ENCODE data around the gene TNNI3. TPM values are rescaled to one million over a fixed set of nuclear protein-coding genes. Genes with fewer than 3 reads are reported as not detected.
"Not testable (repeated sequence)": the region's sequence is repeated elsewhere in the genome, so short reads cannot be mapped to it uniquely, and the experiment has no call there.

Gene TNNI3
- not detected for total RNA-seq

DNA sequence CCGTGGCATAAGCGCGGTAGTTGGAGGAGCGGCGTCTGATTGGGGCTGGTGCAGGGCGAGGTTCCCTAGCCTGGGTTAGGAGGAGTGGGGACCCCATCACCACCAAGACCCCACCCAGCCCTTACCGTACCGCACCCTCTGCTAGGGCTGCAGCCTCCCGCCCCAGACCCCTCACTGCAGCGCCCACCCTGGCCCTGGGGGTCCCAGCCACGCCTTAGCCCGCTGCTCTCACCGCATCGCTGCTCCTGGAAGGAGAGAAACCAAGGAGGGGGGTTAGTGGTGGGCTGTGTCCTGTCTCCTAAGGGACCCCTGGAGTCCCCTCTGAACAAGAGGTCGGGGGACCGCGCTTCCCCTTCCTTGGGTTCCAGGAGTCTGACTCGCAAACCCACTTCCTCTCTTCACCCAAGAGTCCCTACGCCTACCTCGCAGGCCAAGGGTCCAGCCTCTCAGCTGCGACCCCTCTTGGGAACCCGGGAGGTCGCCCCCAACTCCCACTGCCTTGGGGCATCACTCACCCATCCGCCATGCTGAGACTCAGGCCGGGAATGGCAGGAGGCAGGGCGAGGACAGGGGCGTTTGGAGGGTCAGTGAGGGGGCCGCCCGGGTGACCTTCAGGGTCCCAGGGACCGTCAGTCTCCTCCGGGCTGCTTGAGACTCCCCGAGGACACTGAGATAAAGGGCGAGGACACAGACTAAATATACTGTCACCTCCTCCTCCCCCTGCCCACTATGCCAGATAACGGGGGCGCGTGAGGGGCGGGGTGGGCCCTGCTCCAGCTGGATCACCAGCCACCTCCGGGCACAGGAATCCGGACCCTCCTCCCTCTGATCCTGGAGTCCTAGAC lies at the start of gene TNNI3:
TSS of gene TNNI3 (minus strand) at position 669 of the 845 bp plus-strand sequence. CDS start at position 526, 143 bp downstream.
- POLR2A ChIA-PET, result no interaction called here
- CTCF ChIA-PET, result no interaction called here

DNA sequence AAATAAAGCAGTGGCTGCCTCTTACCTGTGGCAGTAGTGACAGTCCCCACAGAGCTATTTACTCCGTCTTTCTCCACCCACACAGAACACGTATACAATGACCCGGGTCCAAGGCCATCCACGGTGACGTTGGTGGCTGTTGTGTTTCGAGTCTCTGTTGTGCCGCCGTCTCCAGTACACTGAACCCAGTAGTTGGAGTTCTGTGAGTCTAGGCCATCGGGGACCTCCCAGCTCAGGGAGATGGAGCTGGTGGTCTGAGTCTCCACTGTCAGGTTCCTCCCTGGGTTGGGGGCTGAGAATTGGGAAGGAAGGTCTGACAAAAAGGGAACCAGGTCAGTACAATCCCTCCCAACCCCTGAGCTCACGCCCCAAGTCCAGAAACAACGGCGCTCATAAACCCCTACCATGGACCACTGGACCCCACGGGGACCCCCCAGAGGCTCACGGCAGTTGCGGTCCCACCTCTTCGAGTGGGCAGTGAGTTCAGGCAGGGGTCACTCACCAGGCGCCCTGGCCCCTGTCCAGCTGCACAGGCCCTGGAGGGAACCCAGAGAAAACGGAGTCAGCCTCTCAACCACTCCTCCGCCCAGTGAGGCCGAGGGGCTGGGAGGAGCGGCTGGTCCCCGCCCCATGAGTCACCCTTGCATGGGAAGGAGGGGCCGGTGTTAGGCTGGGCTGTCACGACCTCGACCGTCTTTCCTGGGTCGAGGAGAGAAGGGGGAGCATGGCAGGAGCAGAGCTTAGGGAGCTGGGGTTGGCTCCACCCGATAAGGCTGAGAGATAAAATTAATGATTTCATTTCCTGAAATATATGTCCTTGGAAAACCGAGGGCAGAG lies 49.4 kb upstream of the TNNI3 start:
- POLR2A ChIA-PET, result no interaction called here
- CTCF ChIA-PET, result no interaction called here

DNA sequence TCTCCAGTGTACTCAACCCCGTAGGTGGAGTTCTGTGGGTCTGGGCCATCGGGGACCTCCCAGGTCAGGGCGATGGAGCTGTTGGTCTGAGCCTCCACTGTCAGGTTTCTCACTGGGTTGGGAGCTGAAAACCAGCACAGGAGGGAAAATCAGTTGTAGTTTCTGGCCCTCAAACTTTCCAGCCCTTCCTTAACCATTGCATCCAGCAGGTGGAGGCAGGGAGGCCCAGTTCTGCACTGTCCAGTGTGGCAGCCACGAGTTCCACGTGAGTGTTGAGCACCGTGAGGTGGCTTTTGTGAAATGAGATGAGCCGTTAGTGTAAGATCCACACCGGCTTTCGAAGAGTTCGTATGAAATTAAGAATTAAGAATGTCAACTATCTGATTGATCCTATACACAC lies 44.7 kb upstream of the TNNI3 start:
- CTCF ChIA-PET, POLR2A ChIA-PET: not testable (repeated sequence)

DNA sequence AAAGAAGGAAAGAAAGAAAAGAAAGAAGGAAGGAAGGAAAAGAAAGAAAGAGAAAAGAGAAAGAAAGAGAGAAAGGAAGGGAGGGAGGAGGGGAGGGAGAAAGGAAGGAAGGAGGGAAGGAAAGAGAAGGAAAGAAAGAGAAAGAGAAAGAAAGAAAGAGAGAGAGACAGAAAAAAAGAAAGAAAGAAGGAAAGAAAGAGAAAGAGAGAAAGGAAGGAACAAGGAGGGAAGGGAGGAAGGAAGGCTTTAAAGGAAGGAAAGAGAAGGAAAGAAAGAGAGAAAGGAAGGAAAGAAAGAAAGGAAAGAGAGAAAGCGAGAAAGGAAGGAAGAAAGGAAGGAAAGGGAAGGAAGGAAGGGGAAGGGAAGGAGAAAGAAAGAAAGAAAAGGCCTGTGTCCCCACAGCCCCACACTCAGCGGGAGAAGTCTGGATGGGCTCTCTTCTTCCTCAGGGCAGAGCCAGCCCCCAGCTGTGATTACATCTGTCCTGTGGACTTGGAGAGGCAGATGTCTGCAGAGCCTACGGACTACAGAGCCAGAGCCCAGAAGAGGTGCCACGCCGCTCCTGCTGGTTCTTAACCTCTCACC lies 42.2 kb upstream of the TNNI3 start:
- ChIA-PET POLR2A (no interaction called here), CTCF (no interaction called here)

DNA sequence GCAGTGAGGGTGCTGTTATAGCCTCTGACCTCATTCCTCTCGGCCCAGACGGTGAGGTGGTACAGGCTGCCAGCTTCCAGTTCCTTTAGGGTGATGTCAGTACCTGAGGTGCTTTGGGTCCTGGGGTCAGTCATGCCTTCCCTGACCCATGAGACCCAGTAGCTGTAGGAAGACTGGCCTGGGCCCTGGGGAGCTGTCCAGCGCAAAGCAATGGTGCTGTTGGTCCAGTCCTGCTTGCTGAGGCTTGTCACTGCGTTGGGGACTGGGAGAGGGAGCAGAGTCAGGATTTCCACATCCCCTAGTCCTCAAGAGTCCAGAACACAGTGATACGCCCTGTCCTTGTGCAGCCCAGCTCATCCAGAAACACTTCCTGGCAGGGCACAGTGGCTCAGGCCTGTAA lies 41.1 kb upstream of the TNNI3 start:
- CTCF ChIA-PET, result no interaction called here
- POLR2A ChIA-PET, result interaction anchor here (0.9 kb wide), 1 partner anchor 38 kb away, joined by 3 read pairs; no protein-coding TSS in a partner anchor

DNA sequence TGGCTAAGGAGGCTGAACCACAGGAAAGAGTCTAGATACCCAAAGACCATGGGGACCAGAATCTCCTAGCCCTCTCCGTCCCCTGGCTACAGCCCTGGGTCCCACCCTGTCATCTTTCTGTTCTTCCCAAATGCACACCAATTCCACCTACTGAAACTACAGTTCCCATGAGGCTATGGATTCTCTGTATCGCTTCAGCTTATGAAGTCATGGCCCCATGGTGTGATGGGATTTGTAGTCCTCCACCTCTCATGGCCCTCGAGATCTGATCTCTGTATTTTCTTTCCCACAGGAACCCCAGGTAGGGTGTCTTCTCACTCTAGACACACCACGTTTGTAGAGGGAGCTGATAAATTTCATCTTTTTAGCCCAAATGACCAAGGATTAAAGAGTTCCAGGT lies 40.0 kb upstream of the TNNI3 start:
- ChIA-PET POLR2A (no interaction called here), CTCF (interaction anchor here (1.1 kb wide), 1 partner anchor 270 kb away, joined by 3 read pairs; no protein-coding TSS in a partner anchor)

DNA sequence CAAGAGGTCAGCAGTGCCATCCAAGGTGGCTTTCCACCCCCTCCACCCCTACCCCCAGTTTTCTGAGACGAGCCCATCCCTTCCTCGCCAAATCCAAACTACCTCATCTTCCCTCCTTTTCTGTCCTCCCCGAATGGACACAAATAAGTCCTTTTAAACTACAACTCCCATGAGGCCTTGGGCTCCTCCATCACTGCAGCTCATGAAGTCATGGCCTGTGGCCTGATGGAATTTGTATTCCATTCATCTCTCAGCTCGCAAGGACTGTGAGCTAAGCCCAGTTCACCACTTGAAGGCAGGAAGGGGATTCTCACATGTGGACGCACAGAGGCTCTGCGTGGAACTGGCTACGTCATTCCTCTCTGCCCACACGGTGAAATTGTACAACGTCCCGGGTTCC lies 39.3 kb upstream of the TNNI3 start:
- CTCF ChIA-PET, result no interaction called here
- POLR2A ChIA-PET, result no interaction called here

DNA sequence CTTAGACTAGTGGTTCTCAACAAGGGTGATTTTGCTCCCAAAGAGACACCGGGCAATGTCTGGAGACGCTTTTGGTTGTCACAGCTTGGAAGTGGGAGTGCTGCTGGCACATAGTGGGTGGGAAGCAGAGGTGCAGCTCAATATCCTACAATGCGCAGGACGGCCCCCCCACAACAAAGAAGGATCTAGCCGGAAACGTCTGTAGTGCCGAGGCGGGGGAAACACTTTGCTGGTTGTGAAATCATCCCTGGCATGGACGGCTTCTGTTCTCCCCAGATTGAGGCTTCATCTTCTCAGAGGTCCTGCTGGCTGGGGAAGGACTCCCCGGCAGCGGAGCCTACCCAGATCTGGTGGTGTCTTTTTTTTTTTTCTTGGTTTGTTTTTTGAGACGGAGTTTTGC lies 35.9 kb upstream of the TNNI3 start:
- ChIA-PET CTCF (no interaction called here), POLR2A (no interaction called here)

DNA sequence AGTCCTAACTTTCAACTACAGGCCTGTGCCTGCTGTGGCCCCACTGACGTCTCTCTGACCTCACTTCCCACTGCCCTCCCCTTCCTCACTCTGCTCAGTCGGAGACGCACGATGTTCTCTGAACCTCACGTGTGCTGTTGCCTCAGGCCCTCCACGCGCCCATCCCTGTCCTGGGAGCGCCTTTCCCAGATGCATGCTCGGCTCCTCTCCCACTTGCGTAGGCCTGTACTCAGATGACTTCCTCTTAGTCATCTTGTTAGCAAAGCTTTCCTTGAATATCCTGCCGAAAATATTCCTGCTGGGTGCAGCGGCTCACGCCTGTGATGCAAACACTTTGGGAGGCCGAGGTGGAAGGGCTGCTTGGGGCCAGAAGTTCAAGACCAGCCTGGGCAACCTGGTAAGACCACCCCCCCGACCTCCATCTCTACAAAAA lies 31.9 kb upstream of the TNNI3 start:
- ChIA-PET CTCF (no interaction called here), POLR2A (no interaction called here)

DNA sequence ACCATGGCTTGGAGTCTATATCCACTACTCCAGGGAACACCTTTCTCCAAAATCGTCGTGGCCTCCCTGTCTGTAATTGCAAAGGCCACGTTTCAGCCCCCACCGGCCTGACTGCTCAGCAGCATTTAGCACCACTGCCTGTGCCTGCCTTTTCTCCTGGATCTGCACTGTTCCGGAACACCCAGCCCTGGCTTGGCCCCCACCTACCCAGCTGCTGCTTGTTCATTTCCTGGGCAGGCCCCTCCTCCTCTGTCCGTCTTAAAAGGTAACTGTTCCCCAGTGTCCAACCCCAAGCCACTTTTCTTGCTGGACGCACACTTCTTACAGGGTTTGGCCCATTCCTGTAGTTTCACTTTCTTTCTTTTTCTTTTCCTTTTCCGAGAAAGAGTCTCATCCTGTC lies 31.1 kb upstream of the TNNI3 start:
- ChIA-PET CTCF (no interaction called here), POLR2A (no interaction called here)

DNA sequence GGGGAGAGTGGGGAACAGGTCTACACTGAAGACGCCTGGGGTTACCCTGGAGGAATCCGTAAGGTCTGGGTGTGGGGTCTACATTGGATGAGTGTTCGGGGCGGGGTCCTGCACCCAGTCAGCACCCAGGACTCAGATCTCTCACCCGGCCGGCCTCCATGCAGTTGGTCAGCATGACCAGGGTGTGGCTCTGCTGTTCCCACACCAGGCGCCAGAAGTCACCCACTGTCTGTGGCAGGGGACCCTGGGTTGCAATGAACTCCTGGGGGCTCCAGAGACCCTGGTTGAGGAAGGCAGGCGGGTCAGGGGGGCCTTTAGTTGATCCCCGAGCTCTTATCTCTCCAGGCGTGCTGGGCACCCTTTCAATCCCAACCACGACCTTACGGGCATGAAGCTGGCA lies 28.5 kb upstream of the TNNI3 start:
- CTCF ChIA-PET, result no interaction called here
- POLR2A ChIA-PET, result no interaction called here

DNA sequence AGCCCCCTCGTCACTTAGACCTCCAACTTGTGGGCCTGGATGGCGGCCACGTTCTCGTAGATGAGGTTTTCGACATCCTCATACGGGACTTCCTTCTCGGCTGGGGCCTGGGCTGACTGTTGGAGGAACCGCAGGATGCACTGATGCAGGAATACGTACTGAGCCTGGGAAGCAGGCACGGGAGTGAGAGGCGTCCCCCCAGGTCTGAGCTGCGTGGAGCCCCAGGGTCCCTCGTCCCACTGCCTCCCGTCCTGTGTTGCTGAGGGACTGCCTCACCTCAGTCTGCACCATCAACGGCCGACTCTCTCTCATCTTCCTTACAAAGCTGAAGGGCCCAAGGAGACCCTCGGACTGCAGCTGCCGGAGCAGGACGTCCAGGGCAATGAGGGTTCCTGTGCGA lies 24.2 kb upstream of the TNNI3 start:
- CTCF ChIA-PET, result no interaction called here
- POLR2A ChIA-PET, result no interaction called here

DNA sequence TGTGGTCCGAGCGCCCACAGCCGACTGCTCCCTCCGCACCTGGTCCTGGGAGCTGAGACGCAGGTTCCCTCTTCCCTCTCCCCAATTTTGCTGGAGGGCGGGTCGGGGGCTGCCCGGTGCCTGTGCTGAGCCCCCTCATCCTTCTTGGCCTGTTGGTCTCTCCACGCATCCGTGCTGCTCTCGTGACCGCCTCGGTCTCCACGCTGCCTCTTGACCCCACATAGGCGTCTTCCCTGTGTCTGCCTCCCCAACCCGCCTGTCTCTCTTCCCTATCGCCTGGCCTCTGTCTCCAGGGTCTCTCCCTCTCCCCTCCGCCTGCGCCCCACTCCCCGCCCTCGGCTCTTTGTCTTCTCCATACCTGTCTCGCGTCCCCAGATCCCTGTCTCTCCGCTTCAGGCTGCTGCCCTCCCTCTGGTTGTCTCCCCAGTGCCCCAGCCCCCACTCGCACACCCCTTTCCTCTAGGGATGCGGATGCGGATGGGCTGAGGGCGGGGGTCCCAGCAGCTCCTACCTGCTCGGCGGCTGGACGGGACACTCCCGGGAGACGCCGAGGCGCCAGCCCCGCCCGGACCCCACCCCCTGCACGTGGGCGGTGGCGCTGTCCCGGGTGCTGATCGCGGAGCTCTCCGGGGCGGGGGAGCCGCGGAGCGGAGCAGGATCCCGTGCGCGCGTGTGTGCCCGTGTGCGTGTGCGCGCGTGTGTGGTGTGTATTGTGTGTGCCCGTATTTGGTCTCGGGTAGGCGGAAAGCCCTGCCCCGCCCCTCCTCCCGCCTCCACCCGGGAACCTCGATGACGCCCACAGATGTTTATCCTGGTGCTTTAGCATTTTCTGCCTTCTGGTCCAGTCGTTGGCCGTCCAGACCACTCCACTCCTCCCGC lies 22.3 kb upstream of the TNNI3 start, which contains the start of gene SYT5:
TSS of gene SYT5 (minus strand) at position 684 of the 879 bp plus-strand sequence. CDS start 1,248 bp downstream, outside the sequence.
- CTCF ChIA-PET, result interaction anchor here (0.8 to 1.1 kb wide), 4 partner anchors 14 to 452 kb away, joined by 3 read pairs; no protein-coding TSS in a partner anchor
- POLR2A ChIA-PET, result no interaction called here

DNA sequence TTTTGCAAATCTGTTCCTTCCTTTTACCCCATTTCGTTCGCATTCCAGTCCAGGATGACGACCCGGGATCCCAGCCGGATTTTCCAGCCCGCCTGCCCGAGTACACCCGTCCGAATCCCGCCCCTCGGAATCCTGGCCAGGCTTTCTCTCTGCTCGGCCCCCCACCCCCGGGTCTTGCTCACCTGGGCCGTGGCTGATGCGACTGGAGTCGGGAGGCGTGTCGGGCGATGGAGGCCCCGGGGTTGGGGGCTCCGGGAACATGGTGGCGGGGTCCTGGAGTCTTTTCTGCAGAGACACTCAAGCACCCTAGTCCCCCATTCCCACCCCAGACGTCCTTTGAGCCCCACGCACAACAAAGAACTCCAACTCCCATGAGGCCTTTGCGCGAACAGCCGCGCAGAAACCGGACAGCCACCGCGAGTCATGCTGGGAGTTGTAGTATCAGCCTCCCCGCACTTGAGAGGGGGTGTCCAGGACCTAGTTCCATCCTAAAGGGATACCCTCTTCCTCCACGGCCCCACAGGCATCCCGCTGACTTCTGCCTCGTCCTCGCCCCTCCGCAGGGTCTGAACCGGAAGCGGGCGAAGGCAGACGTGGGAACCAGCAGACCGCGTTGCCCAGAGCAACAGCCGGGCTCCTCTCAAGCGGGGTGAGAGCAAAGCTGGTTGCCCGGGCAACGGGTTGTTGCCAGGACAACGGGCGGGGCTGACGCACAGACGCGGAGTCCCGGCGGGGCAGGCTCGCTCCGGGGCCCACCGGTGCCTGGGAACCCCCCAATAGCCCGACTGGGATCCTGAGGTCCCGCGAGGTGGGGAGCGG lies 21.5 kb upstream of the TNNI3 start:
- CTCF ChIA-PET, result interaction anchor here (0.7 to 0.9 kb wide), 3 partner anchors 13 to 453 kb away, joined by 3 to 9 read pairs (median 3); no protein-coding TSS in a partner anchor
- POLR2A ChIA-PET, result no interaction called here

DNA sequence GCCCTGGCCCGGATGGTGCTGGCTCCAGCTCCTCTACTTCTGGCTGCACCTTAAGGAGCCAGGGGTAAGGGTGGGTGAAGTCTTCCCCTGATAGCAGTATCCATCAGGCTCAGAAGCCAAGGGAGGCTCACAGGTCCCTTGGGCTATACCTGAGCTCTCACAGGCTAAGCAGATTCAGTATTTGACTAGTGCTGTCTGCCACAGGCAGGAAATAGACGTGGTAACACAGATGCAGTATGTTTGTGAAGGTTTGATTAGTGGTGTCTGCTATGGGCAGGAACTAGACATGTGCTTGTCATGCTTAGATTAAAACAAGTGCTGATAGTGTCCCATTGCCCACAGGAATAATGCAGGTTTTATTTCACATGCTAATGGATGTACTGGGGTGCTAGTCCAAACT lies 18.5 kb upstream of the TNNI3 start:
- CTCF ChIA-PET, result no interaction called here
- POLR2A ChIA-PET, result no interaction called here

DNA sequence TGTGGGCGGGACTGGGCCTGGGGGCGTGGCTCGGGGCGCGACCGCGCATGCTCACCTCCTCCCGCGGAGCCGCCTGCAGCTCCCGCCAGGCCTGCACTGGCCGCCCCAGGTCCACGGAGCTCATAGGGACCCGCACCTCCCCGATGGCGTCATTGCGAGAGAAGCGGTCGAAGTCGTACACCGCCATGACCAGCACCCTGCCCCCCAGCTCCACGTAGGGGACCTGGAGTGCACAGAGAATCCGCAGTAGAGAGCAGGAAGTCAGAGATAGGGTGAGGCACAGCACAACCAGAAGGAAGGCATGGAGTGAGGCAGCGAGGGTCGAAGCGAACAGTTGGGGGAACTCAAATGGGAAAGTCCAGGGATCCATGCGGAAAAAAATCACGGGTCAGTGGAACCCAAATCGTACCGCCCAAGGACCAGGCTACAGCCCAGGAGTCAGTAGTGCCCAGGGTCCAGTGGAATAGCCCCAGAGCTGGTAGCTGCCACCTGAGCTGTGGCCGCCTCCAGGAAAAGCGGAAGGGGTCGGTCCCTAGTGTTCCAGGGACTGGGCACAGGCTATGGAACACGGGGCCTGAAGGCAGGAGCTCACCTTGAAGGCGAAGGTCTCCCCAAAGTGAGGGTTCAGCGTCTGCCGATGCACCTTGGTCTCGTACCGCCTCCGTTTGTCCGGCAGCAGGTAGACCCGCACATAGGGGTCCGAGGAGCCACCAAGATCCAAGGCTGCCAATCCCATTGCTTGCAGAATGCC lies 17.8 kb upstream of the TNNI3 start:
- CTCF ChIA-PET, result interaction anchor here (1.7 to 1.9 kb wide), 2 partner anchors 9 to 15 kb away, joined by 6 read pairs; partner anchors contain the start of gene DNAAF3
- POLR2A ChIA-PET, result no interaction called here

DNA sequence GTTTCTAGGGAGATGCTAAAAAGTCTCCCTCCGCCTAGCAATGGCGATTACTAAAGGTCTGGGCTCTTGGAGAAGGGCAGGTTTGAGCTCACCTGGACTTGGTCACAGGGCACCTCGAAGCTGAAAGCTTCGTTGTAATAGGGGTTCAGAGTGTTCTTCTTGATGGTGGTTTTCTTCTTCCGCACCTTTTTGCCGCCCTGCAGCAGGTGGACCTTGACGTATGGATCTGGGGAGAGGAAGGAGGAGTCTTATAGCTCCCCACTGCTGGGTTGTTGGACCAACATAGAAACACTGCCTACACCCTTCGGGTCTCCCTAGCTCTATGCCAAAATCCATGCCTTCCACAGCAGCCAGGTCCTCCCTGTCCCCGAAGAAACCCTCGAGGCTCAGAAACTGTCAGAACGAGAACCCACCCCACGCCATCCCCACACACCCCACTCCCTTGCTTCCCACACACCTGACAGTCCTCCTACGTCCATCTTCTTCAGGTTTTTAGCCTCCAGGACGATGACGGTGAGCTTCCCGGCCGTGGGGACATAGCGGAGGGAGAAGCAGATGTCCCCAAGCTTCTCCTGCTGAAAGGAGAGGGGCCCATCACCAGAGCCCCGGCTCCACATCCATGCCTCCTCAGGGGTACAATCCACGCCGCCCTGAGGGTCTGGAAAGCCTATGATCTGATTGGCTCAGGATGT lies 17.0 kb upstream of the TNNI3 start:
- ChIA-PET CTCF (interaction anchor here (1.7 to 1.9 kb wide), 2 partner anchors 9 to 14 kb away, joined by 6 read pairs; partner anchors contain the start of gene DNAAF3), POLR2A (no interaction called here)

Data from activated CD8-positive, alpha-beta memory T cell treated with anti-CD3 and anti-CD28 coated beads for 36 hours (primary cell).